SH-SY5Y (cell line): ENCODE data around the gene ATP1B2.

Experiments
- GATA2 ChIP-seq: IDR thresholded peaks from 2 replicates; pipeline ENCODE4 v1.6.1; 2011; ENCODE audit warnings: mild to moderate bottlenecking, low read depth, low read length
- GATA3 ChIP-seq: IDR thresholded peaks from 2 replicates; pipeline ENCODE4 v1.6.1; 2011; ENCODE audit warnings: low read depth, mild to moderate bottlenecking, low read length, moderate library complexity

GRCh38 chr17:7650509-7651096 lies at the start of gene ATP1B2:
- no peak for TF ChIP-seq GATA2
- TF ChIP-seq GATA3, result no peak
